PC-3 (cell line): Measurements from ENCODE around the gene C12orf60. TPM values are rescaled to one million over a fixed set of nuclear protein-coding genes. Genes with fewer than 3 reads are reported as not detected.

ENCODE experiments used
- ATAC-seq: fragments of 200-7000 bp; cut with Tn5 transposase; 2 replicates; pipeline ENCODE4 v1.9.1; 2020; ENCODE audit warnings: mild to moderate bottlenecking, moderate library complexity
- BruUV-seq: library from RNA; stranded (reverse); fragments of 400-500 nt; replicated peaks from 2 replicates; lab custom pipeline; 2021; lab: Mats Ljungman, UMichigan
- CTCF ChIA-PET: fragments of 300-600 bp; sonication (Branson Sonifier 250); formaldehyde crosslinking; loops from one replicate; lab custom pipeline; 2022; ENCODE audit warnings: antibody characterized with exemption; lab: Charles Lee
- POLR2A ChIA-PET: fragments of 300-600 bp; sonication (Branson Sonifier 250); formaldehyde crosslinking; loops from one replicate; lab custom pipeline; 2022; ENCODE audit warnings: antibody characterized with exemption; ENCODE audit not compliant: unreplicated experiment; lab: Charles Lee
- DNase-seq: peaks from one replicate; pipeline ENCODE4 v3.0.0-alpha.2; 2015
- H2AFZ ChIP-seq: fragments of 300-600 bp; sonication (generic); 2 replicates; pipeline ENCODE4 v1.6.0; 2016; ENCODE audit warnings: antibody characterized with exemption, low read length
- H3F3A ChIP-seq: fragments of 300-600 bp; sonication (generic); one replicate; pipeline ENCODE4 v1.6.0; 2017; ENCODE audit warnings: antibody characterized with exemption, low read length, control low read depth, mild to moderate bottlenecking; ENCODE audit not compliant: unreplicated experiment
- H3K27ac ChIP-seq: fragments of 300-600 bp; sonication (generic); 2 replicates; pipeline ENCODE4 v1.5.1; 2016; ENCODE audit warnings: mild to moderate bottlenecking, low read length
- H3K27me3 ChIP-seq: fragments of 300-600 bp; sonication (generic); 2 replicates; pipeline ENCODE4 v1.6.1; 2016; ENCODE audit warnings: low read length, mixed read lengths
- H3K36me3 ChIP-seq: fragments of 300-600 bp; sonication (generic); 2 replicates; pipeline ENCODE4 v1.6.1; 2016; ENCODE audit warnings: low read depth, mixed run types, low read length, mixed read lengths
- H3K4me1 ChIP-seq: fragments of 300-600 bp; sonication (generic); 2 replicates; pipeline ENCODE4 v1.5.1; 2016; ENCODE audit warnings: low read length; ENCODE audit not compliant: insufficient read depth
- H3K4me2 ChIP-seq: fragments of 300-600 bp; sonication (generic); 2 replicates; pipeline ENCODE4 v1.6.0; 2016; ENCODE audit warnings: low read length
- H3K4me3 ChIP-seq: fragments of 300-600 bp; sonication (generic); 2 replicates; pipeline ENCODE4 v1.5.1; 2016; ENCODE audit warnings: mild to moderate bottlenecking, low read length, mixed read lengths
- H3K79me2 ChIP-seq: fragments of 300-600 bp; sonication (generic); 2 replicates; pipeline ENCODE4 v1.6.1; 2017; ENCODE audit warnings: low read length, mixed read lengths
- H3K9ac ChIP-seq: fragments of 300-600 bp; sonication (generic); 2 replicates; pipeline ENCODE4 v1.6.0; 2016; ENCODE audit warnings: mild to moderate bottlenecking, low read length
- H3K9me2 ChIP-seq: fragments of 300-600 bp; sonication (generic); replicated peaks from 2 replicates; pipeline ENCODE4 v1.6.1; 2016; ENCODE audit warnings: mixed run types, low read length, mixed read lengths
- H3K9me3 ChIP-seq: fragments of 300-600 bp; sonication (generic); 2 replicates; pipeline ENCODE4 v1.6.1; 2016; ENCODE audit warnings: low read length, mixed read lengths
- H4K20me1 ChIP-seq: fragments of 300-600 bp; sonication (generic); 2 replicates; pipeline ENCODE4 v1.6.1; 2016; ENCODE audit warnings: low read length, mixed read lengths
- EZH2 ChIP-seq: fragments of 300-600 bp; sonication (generic); IDR thresholded peaks from one replicate; pipeline ENCODE4 v1.6.1; 2017; ENCODE audit warnings: antibody characterized with exemption, mild to moderate bottlenecking, low read length; ENCODE audit not compliant: unreplicated experiment
- EZH2phosphoT487 ChIP-seq: fragments of 300-600 bp; sonication (generic); IDR thresholded peaks from 2 replicates; pipeline ENCODE4 v1.6.1; 2018; ENCODE audit warnings: mild to moderate bottlenecking, antibody characterized with exemption, low read length, borderline replicate concordance
- intact Hi-C: fragments of 100-400 bp; cut with micrococcal nuclease; formaldehyde crosslinking; loops from 2 replicates; pipeline ENCODE4 v1.9.0; 2023
- total RNA-seq: library from RNA; depleted of rRNA; stranded (reverse); fragments of >200 nt; gene quantifications from 2 replicates; pipeline ENCODE4 v1.2.3, GENCODE V29; 2014
- TF ChIP-seq, protein P1 (sequence below): fragments of 300-600 bp; sonication (generic); conservative IDR thresholded peaks from 2 replicates; pipeline ENCODE4 v1.5.1; 2017; ENCODE audit warnings: antibody characterized with exemption, low read depth, mild to moderate bottlenecking, low read length

Gene C12orf60
- total RNA-seq, 1 experiment from 2014 or later: 0.47 TPM

DNA sequence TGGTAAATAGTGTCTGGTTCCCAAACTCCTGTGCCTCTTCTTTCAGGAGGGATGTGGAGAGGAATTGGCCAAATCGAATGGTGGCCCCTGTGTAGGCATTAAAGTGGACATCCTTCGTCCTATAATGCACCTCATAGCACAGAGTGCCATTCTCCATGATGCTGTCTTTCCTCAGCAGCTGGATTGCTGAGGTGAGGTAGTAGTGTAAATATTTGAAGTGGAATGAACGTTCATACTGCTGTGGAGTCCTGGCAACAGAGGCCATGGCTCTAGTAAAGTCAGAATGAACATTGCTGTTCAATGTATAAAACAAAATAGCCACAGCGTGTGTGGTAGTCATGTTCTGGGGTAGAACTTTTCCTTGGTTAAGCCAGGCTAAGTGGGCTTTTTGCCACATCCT is 37.1 kb downstream of the C12orf60 start:
- Histone ChIP-seq H3K9me3 (no peaks in the 10 kb centered on the region), H3K36me3 (no peaks in the 10 kb centered on the region), H4K20me1 (no peaks in the 10 kb centered on the region), H3K4me2 (no peak overlapping the region), H3K4me1 (peaks cover 35% of the 10 kb centered on the region), H3F3A (peaks cover 5% of the 10 kb centered on the region), H3K79me2 (no peaks in the 10 kb centered on the region), H3K27ac (no peak overlapping the region), H3K4me3 (no peak overlapping the region), H3K27me3 (no peaks in the 10 kb centered on the region), H3K9ac (no peak overlapping the region), H2AFZ (no peak overlapping the region), H3K9me2 (no peaks in the 10 kb centered on the region)
- intact Hi-C loops: no loop called here
- ChIA-PET CTCF (no interaction called here), POLR2A (no interaction called here)
- ATAC-seq (no peak), DNase-seq (peak; percentile 14)
- TF ChIP-seq EZH2phosphoT487 (no peak), EZH2 (no peak)
- TF ChIP-seq, protein P1, sequence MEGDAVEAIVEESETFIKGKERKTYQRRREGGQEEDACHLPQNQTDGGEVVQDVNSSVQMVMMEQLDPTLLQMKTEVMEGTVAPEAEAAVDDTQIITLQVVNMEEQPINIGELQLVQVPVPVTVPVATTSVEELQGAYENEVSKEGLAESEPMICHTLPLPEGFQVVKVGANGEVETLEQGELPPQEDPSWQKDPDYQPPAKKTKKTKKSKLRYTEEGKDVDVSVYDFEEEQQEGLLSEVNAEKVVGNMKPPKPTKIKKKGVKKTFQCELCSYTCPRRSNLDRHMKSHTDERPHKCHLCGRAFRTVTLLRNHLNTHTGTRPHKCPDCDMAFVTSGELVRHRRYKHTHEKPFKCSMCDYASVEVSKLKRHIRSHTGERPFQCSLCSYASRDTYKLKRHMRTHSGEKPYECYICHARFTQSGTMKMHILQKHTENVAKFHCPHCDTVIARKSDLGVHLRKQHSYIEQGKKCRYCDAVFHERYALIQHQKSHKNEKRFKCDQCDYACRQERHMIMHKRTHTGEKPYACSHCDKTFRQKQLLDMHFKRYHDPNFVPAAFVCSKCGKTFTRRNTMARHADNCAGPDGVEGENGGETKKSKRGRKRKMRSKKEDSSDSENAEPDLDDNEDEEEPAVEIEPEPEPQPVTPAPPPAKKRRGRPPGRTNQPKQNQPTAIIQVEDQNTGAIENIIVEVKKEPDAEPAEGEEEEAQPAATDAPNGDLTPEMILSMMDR: no peak
- no TSS peak for BruUV-seq

GRCh38 chr12:14841761-14842160 is 38.3 kb downstream of the C12orf60 start:
- ATAC-seq: peak; percentile 70
- POLR2A ChIA-PET: no interaction called here

DNA sequence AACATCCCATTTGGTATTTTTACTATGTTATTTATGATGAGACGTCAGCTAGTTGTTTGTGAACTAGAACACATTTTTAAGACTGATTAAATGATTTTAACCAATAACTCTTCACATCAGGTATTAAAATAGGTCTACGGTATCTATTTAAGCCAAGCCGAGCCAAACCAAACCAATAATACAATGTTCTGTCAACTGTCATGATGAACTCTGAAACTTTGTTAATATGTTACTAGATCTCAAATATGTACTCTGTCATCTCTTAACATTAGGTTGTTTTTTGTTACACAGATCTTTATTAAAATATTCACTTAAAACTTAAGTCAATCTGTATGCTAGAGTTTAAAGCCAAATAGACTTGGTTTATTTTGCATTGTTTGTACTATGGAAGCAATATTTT is 38.8 kb downstream of the C12orf60 start:
- no TSS peak for BruUV-seq
- DNase-seq: no peak
- no peaks in the 10 kb centered on the region for H3K79me2 ChIP-seq
- H2AFZ ChIP-seq: no peak overlapping the region
- intact Hi-C loops: no loop called here
- CTCF ChIA-PET: no interaction called here
- ATAC-seq: no peak
- no peak overlapping the region for H3K4me3 ChIP-seq
- no peaks in the 10 kb centered on the region for H3F3A ChIP-seq
- H3K36me3 ChIP-seq: no peaks in the 10 kb centered on the region
- POLR2A ChIA-PET: no interaction called here
- TF ChIP-seq, protein P1: no peak
- TF ChIP-seq EZH2phosphoT487 (no peak), EZH2 (no peak)
- H3K9me3 ChIP-seq: no peaks in the 10 kb centered on the region
- peaks cover 25% of the 10 kb centered on the region for H3K4me1 ChIP-seq
- no peaks in the 10 kb centered on the region for H4K20me1 ChIP-seq
- no peak overlapping the region for H3K9ac ChIP-seq
- H3K9me2 ChIP-seq: no peaks in the 10 kb centered on the region
- H3K4me2 ChIP-seq: 0 out of 2 replicates have a peak overlapping the region, but pooled peaks have one; percentile 20
- no peak overlapping the region for H3K27ac ChIP-seq
- no peaks in the 10 kb centered on the region for H3K27me3 ChIP-seq

More at GRCh38 chr12:14841761-14842160, 38.3 kb downstream of the C12orf60 start:
- Histone ChIP-seq H3K36me3 (no peaks in the 10 kb centered on the region), H3K27me3 (no peaks in the 10 kb centered on the region), H3K9ac (no peak overlapping the region), H3K4me2 (peak overlapping the region; percentile 40; the same call in 1 of the 2 replicates), H3K4me1 (peaks cover 30% of the 10 kb centered on the region), H3K27ac (no peak overlapping the region), H3K9me2 (no peaks in the 10 kb centered on the region), H3K9me3 (no peaks in the 10 kb centered on the region), H4K20me1 (no peaks in the 10 kb centered on the region), H3K4me3 (no peak overlapping the region), H3F3A (peaks cover 2% of the 10 kb centered on the region), H2AFZ (no peak overlapping the region), H3K79me2 (no peaks in the 10 kb centered on the region)
- intact Hi-C loops: no loop called here
- peak; percentile 79 for DNase-seq
- no TSS peak for BruUV-seq
- CTCF ChIA-PET: no interaction called here
- TF ChIP-seq EZH2phosphoT487: no peak
- TF ChIP-seq, protein P1: no peak
- no peak for TF ChIP-seq EZH2
